Liver (tissue), 9 donors: Measurements from ENCODE around the gene PROZ. TPM values are rescaled to one million over a fixed set of nuclear protein-coding genes. Genes with fewer than 3 reads are reported as not detected.
A peak's percentile ranks its signal among the peaks of the same experiment; 100 is the strongest.

Experiments used
- DNase-seq: peaks from one replicate; pipeline ENCODE4 v3.0.0-alpha.2; 2017; ENCODE audit warnings: low spot score
- H3K27ac ChIP-seq, 2 donors: one replicate each; pipeline ENCODE4 v1.7.0; 2013; ENCODE audit warnings: inconsistent platforms in 2 of 2, low read length in 2 of 2, control low read depth in 1 of 2, low read depth in 1 of 2, mild to moderate bottlenecking in 1 of 2
- H3K27me3 ChIP-seq, 4 donors: one replicate each; pipeline versions ENCODE4 v1.6.1 to v1.7.0; 2013; ENCODE audit warnings: low read length in 3 of 4, inconsistent platforms in 1 of 4, mild to moderate bottlenecking in 1 of 4, moderate library complexity in 1 of 4; ENCODE audit not compliant: control insufficient read depth in 4 of 4, insufficient read depth in 4 of 4
- H3K36me3 ChIP-seq, 4 donors: one replicate each; pipeline versions ENCODE4 v1.6.1 to v1.7.0; 2013; ENCODE audit warnings: low read length in 3 of 4, mild to moderate bottlenecking in 3 of 4, low read depth in 1 of 4, moderate library complexity in 1 of 4; ENCODE audit not compliant: control insufficient read depth in 4 of 4, insufficient read depth in 3 of 4
- H3K4me1 ChIP-seq, 4 donors: one replicate each; pipeline versions ENCODE4 v1.6.1 to v1.7.0; 2013; ENCODE audit warnings: low read length in 3 of 4, mild to moderate bottlenecking in 3 of 4, moderate library complexity in 1 of 4; ENCODE audit not compliant: control insufficient read depth in 4 of 4, insufficient read depth in 4 of 4
- H3K4me3 ChIP-seq, 3 donors: one replicate each; pipeline versions ENCODE4 v1.6.1 to v1.7.0; 2013; ENCODE audit warnings: low read length in 3 of 3, control low read depth in 1 of 3, low read depth in 1 of 3, mild to moderate bottlenecking in 1 of 3
- H3K9ac ChIP-seq, 2 donors: one replicate each; pipeline ENCODE4 v1.7.0; 2013; ENCODE audit warnings: low read length in 2 of 2, mild to moderate bottlenecking in 2 of 2, moderate library complexity in 2 of 2, control low read depth in 1 of 2, low read depth in 1 of 2
- H3K9me3 ChIP-seq, 4 donors: one replicate each; pipeline versions ENCODE4 v1.6.1 to v1.7.0; 2013; ENCODE audit warnings: low read length in 3 of 4; ENCODE audit not compliant: control insufficient read depth in 4 of 4
- FOXA1 ChIP-seq: IDR thresholded peaks from 2 replicates; pipeline ENCODE4 v1.6.1; 2016; ENCODE audit warnings: antibody characterized with exemption
- HNF4G ChIP-seq: IDR thresholded peaks from 2 replicates; pipeline ENCODE4 v1.6.1; 2016; ENCODE audit warnings: antibody characterized with exemption
- NR2F2 ChIP-seq: IDR thresholded peaks from 2 replicates; pipeline ENCODE4 v1.6.1; 2016; ENCODE audit warnings: antibody characterized with exemption
- RXRA ChIP-seq, 2 donors: IDR thresholded peaks; 2 replicates each; pipeline ENCODE4 v1.6.1; 2017 to 2018; ENCODE audit warnings: antibody characterized with exemption in 2 of 2, mild to moderate bottlenecking in 1 of 2
- YY1 ChIP-seq: IDR thresholded peaks from 2 replicates; pipeline ENCODE4 v1.6.1; 2016; ENCODE audit warnings: antibody characterized with exemption, mild to moderate bottlenecking
- whole genome bisulfite sequencing: extraction: QIAGEN DNeasy Blood & Tissue Kit; methylation state at CpG from one replicate; pipeline ENCODE4 v1.1.7; 2013; 5-methylcytosine and 5-hydroxymethylcytosine counted together
- polyA plus RNA-seq, 2 donors: library from polyadenylated mRNA; stranded (reverse) in 1 of 2; unstranded in 1 of 2; fragments of 200-250 nt in 1 of 2; fragments of >200 nt in 1 of 2; fragmentation: Nextera tagmentation in 1 of 2; extraction: Ambion mirVana in 1 of 2; gene quantifications; one replicate each; pipeline versions ENCODE4 v1.2.1 to v1.2.3, GENCODE V29; 2013 to 2015
- total RNA-seq, 2 donors: library from RNA; depleted of rRNA; stranded (reverse); fragments of >200 nt; gene quantifications; one replicate each; pipeline ENCODE4 v1.2.3, GENCODE V29; 2014
- TF ChIP-seq, protein P1 (sequence below): IDR thresholded peaks from 2 replicates; pipeline ENCODE4 v1.6.1; 2016; ENCODE audit warnings: antibody characterized with exemption, mild to moderate bottlenecking
- TF ChIP-seq, protein P2 (sequence below): IDR thresholded peaks from 2 replicates; pipeline ENCODE4 v1.6.1; 2016; ENCODE audit warnings: antibody characterized with exemption
- donor health status: healthy.
- donor health status: healthy.
- donor health status: healthy.
- donor health status: healthy.
- donor health status: healthy.

PROZ gene
- total and polyA plus RNA-seq, 4 donors = 10.6 to 40.7 (median 30.3) TPM

- TF ChIP-seq YY1 (no peak), FOXA1 (no peak)
These were observed 3.2 kb upstream of the PROZ start (continued) for GRCh38 chr13:113155201-113155600.

- 94% methylated on average over 9 of the region's 9 CpGs for whole genome bisulfite sequencing
- no peak overlapping the region for H3K27ac ChIP-seq
- no peak overlapping the region for H3K4me3 ChIP-seq
- TF ChIP-seq HNF4G = no peak
- H3K4me1 ChIP-seq = peaks cover 0 to 50% (median 32%) of the 10 kb centered on the region in 4 donors
- H3K36me3 ChIP-seq = peaks cover 0 to 5% (median under 1%) of the 10 kb centered on the region in 4 donors
- H3K27me3 ChIP-seq = no peaks in the 10 kb centered on the region
- no peak for DNase-seq
- H3K9me3 ChIP-seq = no peaks in the 10 kb centered on the region
- H3K9ac ChIP-seq = no peak overlapping the region
These were observed 2.3 kb upstream of the PROZ start for GRCh38 chr13:113155982-113156655.

DNA sequence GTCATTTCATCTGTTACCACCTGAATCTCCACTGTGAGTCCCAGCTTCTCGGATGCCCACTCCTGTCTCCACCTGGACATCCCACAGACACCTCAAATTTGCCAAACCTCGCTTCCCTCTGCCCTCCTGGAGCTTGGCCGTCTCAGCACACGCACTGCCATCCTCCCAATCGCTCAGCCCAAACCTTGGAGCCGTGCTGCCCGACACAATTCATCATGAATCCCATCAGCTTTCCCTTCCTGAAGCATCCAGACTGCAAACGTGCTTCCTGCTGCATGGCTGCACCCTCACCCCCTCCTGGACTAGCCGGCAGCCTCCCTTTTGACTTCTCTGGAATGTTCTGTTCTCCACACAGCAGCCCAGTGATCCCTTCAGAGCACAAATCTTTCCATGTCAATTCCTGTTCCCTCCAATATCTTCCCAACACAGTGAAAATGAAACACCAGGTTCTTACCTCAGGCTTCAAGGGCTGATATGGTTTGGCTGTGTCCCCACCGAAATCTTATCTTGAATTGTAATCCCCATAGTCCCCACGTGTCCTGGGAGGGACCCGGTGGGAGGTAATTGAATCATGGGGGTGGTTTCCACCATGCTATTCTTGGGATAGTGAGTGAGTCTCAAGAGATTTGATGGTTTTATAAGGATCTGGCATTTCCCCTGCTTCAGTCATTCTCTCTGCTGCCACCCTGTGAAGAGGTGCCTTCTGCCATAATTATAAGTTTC is 1.1 kb upstream of the PROZ start:
- H3K4me1 ChIP-seq = peaks cover 0 to 40% (median 24%) of the 10 kb centered on the region in 4 donors
- peak overlapping the region; percentile 89 to 97 for H3K27ac ChIP-seq
- no peaks in the 10 kb centered on the region for H3K27me3 ChIP-seq
- no peak for TF ChIP-seq RXRA (IDR thresholded peaks at IDR 0.05)
- H3K9me3 ChIP-seq = no peaks in the 10 kb centered on the region
- peak; percentile 6 for DNase-seq
- H3K4me3 ChIP-seq = peak overlapping the region in 2 of 3 donors; percentile 2 to 15
- H3K9ac ChIP-seq = peak overlapping the region in 1 of 2 donors; percentile 62
- H3K36me3 ChIP-seq = peaks cover 0 to 5% (median 2%) of the 10 kb centered on the region in 4 donors
- 64% methylated on average over 12 of the region's 12 CpGs for WGBS

GRCh38 chr13:113158946-113159345 is 498 bp downstream of the PROZ start:
- no peak for DNase-seq
- peaks cover 0 to 5% (median 2%) of the 10 kb centered on the region in 4 donors for H3K36me3 ChIP-seq
- peak overlapping the region; percentile 50 to 91 (median 62) for H3K4me3 ChIP-seq
- no peak for TF ChIP-seq HNF4G
- TF ChIP-seq RXRA (IDR thresholded peaks at IDR 0.05) = no peak
- no peak for TF ChIP-seq NR2F2
- TF ChIP-seq, protein P1, sequence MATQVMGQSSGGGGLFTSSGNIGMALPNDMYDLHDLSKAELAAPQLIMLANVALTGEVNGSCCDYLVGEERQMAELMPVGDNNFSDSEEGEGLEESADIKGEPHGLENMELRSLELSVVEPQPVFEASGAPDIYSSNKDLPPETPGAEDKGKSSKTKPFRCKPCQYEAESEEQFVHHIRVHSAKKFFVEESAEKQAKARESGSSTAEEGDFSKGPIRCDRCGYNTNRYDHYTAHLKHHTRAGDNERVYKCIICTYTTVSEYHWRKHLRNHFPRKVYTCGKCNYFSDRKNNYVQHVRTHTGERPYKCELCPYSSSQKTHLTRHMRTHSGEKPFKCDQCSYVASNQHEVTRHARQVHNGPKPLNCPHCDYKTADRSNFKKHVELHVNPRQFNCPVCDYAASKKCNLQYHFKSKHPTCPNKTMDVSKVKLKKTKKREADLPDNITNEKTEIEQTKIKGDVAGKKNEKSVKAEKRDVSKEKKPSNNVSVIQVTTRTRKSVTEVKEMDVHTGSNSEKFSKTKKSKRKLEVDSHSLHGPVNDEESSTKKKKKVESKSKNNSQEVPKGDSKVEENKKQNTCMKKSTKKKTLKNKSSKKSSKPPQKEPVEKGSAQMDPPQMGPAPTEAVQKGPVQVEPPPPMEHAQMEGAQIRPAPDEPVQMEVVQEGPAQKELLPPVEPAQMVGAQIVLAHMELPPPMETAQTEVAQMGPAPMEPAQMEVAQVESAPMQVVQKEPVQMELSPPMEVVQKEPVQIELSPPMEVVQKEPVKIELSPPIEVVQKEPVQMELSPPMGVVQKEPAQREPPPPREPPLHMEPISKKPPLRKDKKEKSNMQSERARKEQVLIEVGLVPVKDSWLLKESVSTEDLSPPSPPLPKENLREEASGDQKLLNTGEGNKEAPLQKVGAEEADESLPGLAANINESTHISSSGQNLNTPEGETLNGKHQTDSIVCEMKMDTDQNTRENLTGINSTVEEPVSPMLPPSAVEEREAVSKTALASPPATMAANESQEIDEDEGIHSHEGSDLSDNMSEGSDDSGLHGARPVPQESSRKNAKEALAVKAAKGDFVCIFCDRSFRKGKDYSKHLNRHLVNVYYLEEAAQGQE = no peak
- TF ChIP-seq, protein P2, sequence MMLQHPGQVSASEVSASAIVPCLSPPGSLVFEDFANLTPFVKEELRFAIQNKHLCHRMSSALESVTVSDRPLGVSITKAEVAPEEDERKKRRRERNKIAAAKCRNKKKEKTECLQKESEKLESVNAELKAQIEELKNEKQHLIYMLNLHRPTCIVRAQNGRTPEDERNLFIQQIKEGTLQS = no peak
- no peaks in the 10 kb centered on the region for H3K27me3 ChIP-seq
- no peaks in the 10 kb centered on the region for H3K9me3 ChIP-seq
- peaks cover 0 to 35% (median 20%) of the 10 kb centered on the region in 4 donors for H3K4me1 ChIP-seq
- H3K9ac ChIP-seq = peak overlapping the region; percentile 66 to 78
- peak overlapping the region; percentile 89 to 97 for H3K27ac ChIP-seq
- WGBS = 31% methylated on average over 7 of the region's 7 CpGs
